NT2/D1 (cell line): ENCODE results near the gene SLC9A3.

Experiments
- YY1 ChIP-seq: IDR thresholded peaks from 2 replicates; pipeline ENCODE4 v1.6.1; 2011; ENCODE audit not compliant: insufficient read length, insufficient read depth
- ZNF274 ChIP-seq: IDR thresholded peaks from 2 replicates; pipeline ENCODE4 v1.6.1; 2011; ENCODE audit warnings: mild to moderate bottlenecking, low read depth, low read length

- no peak for TF ChIP-seq ZNF274
- no peak for TF ChIP-seq YY1
These were observed 29.5 kb downstream of the SLC9A3 start for GRCh38 chr5:494667-495255.
